SIG-M5 treated with dmso at 0.1 percent for 504 hours (cell line): ENCODE measurements around the gene ZC3H12C.
"Not testable (repeated sequence)": the region's sequence is repeated elsewhere in the genome, so short reads cannot be mapped to it uniquely, and the experiment has no call there.

Source experiments
- DNase-seq: peaks from one replicate; lab custom pipeline; 2025; ENCODE audit not compliant: unreplicated experiment; lab: John Stamatoyannopoulos, UW

Gene ZC3H12C

DNA sequence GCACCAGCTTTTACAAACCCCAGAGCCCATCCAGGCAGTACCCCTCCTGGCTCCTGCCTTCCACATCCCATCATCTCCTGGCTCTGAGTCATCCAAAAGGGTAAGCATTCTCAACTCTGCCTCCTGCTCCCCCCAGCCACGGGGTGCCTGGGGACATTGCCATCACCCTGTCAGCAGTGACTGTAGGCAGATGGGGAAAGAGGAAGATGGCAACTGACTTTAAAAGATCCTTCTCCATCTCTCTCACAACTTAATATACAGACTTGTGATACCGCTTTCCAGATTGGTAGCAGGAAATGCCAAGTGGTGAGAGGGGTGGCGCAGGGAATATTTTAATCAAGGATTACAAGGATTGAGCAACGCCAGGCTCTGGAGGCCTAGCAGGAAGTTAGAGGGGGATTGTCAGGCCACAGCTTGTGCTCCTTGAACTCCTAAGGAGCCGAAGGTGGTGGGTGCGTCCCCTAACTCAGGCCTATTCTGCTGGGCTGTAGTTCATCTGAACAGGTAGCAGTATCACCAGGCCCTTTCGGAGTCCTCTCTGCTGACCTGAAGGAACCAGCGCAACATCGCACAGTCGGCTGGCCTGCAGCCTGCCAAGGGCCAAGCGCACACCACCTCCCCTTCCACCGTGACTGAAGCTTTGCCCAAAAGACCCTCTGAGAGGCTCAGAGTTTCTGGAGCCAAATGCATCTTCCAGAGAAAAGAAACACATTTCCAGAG is 83.3 kb downstream of the ZC3H12C start:
- no peak for DNase-seq

DNA sequence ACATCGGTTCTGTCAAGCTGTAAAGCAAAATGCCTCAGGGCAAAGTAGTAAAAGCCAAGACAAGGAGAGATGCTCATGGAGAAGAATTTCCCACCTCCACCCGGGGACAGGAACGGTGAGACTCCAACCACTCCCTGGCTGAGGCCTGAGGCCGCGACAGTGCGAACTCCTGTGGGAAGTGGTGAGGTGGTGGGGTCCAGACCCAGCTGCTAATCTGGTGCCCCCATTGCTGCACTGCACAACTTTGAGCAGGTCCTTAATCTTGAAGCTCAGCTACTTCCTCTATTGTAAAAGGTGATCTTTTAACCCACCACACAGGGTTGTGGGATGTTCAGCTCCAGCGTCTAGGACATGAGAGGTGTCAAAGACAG is 83.9 kb downstream of the ZC3H12C start:
- DNase-seq = no peak

DNA sequence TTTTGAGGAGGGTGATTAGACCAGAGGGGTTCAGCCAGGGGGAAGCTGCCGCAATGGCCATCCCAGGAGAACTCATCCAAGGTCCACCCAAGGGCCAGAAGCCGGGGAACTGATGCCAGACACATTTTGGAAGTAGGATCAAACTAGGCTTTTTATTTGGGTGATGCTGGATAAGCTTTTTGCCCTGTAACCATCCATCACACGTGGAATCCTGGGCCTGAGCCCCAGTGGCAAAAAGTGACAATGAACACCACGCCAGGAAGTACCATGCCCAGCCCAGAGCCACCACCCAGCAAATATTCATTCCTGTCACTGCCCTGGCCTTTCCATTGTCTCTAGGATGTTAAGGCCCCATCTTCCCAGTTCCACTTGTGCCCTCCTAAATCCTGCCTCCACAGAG is 85.9 kb downstream of the ZC3H12C start:
- no peak for DNase-seq

DNA sequence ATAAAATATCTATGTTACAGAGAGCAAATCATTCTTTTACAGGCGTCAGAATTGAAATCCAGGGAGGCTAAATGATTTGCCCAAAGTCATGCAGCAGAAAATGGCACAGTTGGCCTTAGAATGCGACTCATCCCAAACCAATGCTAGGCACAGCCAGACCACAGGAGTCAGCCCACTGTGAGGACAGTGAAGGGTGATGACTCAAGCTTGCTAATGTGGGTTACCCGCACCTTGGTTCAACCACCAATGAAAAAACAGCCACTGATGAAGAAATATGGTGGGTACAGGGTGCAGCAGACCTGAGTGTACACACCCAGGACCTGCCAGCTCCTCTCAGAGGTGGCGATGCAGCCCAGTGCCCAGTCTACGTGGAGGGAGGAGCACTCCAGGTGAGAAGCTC is 89.7 kb downstream of the ZC3H12C start:
- no peak for DNase-seq

DNA sequence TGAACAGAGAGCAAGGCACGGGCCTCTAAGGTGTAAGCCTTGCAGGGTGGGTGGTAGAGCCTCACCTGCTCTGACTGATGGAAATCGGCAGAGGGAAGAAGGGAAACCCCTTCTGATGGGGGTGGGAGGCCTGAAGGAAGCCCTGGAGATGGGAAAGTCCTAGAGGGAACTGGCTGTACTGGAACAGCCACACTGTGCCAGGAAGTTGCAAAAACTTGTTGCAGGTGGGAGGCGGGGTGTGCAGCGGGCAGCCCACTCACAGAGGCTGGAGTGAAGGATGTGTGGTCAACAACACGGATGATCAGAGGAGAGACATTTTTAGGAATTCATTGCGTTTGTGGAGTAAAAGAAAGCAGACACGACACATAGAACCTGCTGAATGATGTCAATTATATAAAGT is 91.3 kb downstream of the ZC3H12C start:
- no peak for DNase-seq

DNA sequence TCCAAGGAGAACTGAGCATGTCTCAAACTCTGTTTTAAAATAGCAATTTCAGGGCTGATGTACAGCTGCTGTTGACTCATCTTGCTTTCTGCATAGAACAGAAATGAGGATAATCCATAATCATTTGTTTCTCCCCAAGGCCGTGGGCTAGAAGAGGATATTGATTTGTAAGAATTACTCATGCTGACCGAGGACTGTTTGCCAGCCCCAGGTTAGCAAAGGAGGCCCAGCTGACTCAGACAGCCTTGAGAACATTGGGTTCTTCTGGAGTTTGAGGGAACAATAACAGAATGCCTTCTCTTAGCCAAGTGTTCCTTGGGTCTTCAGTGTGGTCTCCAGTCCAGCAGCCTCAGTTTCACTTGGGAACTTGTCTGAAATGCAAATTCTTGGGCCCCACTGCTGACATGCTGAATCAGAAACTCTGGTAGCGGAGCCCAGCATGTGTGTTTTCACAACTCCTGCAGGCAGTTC is 92.0 kb downstream of the ZC3H12C start:
- no peak for DNase-seq

DNA sequence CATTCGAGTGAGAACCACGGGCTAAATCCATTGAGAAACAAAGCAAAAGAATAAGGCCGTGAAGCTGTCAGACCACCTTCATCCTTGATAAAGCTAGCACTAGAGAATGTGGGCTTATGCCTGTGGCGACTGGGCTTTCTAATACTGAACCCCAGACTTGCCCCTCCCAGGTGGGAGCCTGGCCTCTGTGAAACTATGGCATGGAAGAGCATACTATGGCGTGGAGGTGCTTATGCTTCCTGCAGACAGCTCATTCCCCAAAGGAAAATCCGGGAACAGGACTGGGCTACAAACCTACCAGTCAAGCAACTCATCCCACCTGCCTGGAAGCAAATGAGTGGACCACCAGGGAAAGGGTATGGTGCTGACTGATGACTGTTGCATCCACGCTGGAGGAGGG is 92.4 kb downstream of the ZC3H12C start:
- no peak for DNase-seq

DNA sequence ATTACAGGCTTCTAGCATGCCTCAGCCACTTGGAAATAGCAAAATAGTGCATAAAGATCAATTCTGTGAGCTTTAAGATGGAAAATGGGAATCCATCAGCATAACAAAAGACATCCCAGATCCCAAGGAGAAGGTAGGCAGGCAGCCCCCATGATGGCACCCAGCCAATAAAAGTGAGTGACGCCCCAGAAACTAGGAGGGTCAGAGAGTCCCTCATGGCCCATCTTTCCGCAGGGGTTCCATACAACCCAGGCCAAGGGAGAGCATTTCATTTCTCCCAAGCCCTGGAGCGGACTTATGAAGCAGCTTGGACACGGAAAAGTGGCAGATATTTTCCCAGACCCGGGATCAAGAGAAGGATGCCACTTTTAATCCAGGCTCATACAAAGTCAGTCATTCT is 93.3 kb downstream of the ZC3H12C start:
- no peak for DNase-seq

DNA sequence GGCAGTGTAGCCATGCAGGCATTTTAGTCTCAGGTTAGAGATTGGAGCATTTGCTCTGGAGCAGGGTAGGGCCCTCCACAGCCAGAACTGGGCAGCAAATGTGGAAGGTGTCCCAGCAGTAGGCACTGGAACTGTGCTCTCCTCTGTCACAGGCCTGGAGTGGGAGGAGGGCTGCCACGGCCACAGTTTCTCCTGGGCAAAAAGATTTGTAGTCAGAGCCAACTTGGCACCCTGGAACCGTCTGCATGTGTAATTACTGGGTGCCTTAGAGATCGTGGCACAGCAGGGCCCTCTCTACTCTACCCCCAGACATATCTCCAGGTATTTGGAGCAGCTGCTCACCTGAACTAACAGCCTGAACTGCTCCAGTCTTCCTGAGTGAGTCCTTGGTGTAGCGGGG is 93.7 kb downstream of the ZC3H12C start:
- no peak for DNase-seq

DNA sequence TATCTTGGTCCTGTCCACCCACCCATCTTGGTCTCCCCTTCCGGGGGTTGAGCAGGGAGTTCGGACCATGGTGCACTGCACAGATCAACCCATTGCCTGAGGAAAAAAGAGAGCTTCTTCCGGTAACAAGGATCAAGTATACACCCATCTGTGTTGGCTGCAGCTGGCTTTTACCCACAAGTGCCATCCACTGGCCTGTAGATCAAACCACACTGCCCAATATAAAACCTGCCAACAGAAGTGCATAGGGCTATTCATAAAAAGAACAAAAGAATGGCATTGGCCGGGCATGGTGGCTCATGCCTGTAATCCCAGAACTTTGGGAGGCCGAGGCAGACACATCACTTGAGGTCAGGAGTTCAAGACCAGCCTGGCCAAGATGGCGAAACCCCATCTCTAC is 94.5 kb downstream of the ZC3H12C start:
- no peak for DNase-seq

DNA sequence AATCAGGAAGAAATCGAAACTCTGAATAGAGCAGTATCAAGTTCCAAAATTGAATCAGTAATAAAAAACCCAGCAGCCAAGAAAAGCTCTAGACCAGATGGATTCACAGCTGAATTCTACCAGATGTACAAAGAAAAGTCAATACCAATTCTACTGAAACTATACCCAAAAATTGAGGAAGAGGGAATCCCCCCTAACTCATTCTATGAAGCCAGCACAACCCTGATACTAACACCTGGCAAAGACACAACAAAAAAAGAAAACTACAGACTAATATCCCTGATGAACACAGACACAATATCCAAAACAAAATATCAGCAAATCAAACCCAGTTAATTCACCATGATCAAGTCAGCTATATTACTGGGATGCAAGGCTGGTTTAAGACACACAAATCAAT is 97.7 kb downstream of the ZC3H12C start:
- no peak for DNase-seq

DNA sequence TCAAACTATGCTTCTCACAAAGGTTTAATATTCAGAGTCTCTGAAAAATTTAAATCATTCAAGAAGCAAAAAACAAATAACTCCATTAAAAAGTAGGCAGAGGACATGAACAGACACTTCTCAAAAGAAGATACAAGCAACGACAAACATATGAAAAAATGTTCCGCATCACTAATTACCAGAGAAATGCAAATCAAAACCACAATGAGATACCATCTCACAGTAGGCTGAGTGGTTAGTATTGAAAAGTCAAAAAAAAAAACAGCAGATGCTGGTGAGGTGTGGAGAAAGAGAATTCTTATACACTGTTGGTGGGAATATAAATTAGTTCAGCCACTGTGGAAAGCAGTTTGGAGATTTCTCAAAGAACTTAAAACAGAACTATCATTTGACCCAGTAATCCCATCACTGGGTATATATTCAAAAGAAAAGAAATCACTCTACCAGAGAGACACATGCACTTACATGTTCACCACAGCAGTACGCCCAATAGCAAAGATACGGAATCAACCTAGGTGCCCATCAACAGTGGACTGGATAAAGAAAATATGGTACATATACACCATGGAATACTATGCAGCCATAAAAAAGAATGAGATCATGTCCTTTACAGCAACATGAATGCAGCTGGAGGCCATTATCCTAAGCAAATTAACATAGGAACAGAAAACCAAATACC is 99.6 kb downstream of the ZC3H12C start:
- not testable (repeated sequence) for DNase-seq

DNA sequence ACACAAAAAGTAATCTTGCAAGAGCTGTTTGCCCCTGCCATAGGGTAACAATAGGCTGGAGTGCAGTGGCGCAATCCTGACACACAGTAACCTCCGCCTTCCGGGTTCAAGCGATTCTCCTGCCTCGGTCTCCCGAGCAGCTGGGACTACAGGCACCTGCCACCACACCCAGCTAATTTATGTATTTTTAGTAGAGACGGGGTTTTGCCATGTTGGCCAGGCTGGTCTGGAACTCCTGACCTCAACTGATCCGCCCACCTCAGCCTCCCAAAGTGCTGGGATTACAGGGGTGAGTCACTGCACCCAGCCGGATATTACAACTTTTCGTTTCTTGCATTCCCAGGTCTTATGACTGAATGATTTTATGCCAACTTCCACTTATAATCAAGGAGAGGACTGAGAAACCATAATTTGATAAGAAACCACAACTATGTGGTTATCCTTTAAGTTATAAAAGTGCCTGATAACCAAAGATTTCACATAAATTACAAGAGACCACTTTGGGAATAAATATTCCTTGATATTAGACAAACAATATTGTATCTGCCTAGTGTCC is 101.1 kb downstream of the ZC3H12C start:
- DNase-seq = not testable (repeated sequence)

DNA sequence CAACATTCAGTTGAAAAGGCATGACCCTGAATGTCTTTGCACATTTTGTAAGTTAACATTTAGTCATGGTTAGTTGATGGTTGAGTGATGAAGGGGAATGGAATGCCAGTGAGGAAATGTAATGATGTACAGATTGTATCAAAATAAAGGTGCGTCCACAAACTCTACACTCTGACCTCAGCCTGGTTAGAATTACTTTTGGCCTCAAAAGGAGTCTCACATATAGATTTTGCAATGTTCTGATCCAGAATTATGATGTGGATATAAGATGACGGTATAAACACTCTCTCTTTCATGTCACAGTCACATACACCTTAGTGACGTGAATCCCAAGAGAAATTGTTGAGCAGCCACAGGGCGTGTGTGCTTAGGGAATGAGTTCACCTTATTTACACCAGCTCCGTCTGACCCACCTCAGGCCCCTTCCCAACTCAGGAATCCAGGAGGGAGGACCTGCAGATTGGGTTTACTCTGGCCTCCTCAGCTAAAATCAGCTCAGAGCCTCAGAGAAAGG is 103.1 kb downstream of the ZC3H12C start:
- DNase-seq = peak; percentile 13

DNA sequence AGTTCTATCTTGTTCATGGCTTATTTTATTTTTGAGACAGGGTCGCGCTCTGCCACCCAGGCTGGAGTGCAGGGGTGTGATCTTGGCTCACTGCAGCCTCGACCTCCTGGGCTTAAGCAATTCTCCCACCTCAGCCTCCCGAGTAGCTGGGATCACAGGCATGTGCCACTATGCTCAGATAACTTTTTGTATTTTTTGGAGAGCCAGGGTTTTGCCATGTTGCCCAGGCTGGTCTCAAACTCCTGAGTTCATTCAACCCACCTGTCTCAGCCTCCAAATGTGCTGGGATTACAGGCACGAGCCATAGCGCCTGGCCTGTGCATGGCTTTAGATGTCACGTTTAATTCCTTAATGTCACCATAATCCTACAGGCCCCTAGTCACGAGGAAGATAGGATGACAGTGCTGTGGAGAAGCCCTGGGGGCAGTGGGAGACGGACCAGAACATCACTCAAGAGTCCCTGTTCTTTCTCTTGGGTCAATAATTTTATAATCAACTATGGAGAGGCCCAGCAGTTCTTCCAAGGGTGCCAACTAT is 103.8 kb downstream of the ZC3H12C start:
- DNase-seq = no peak

DNA sequence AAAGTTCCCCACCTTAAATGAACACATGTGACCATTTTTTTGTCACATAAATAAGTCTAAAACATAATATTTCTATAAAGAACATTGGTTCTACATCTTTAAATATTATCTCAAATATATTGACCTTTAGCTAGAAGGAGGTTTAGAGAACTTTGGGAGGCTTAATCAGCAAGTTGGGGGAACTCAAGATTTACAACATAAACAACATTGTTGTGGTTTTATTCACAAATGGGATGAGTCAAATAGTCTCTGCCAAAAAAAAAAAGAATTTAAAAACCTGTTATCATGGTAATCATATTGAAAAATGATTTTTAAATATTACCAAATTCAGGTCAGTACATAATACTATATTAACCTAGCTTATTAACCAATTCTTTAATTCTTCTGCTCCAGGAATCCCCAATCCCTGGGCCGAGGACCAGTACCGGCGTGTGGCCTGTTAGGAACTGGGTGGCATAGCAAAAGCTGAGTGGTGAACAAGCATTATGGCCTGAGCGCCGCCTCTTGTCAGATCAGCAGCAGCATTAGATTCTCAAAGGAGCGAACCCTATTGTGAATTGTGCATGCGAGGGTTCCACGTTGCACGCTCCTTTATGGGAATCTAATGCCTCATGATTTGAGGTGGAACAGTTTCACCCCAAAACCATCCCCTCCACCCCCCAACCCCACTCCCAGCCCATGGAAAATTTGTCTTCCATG is 105.0 kb downstream of the ZC3H12C start:
- no peak for DNase-seq

DNA sequence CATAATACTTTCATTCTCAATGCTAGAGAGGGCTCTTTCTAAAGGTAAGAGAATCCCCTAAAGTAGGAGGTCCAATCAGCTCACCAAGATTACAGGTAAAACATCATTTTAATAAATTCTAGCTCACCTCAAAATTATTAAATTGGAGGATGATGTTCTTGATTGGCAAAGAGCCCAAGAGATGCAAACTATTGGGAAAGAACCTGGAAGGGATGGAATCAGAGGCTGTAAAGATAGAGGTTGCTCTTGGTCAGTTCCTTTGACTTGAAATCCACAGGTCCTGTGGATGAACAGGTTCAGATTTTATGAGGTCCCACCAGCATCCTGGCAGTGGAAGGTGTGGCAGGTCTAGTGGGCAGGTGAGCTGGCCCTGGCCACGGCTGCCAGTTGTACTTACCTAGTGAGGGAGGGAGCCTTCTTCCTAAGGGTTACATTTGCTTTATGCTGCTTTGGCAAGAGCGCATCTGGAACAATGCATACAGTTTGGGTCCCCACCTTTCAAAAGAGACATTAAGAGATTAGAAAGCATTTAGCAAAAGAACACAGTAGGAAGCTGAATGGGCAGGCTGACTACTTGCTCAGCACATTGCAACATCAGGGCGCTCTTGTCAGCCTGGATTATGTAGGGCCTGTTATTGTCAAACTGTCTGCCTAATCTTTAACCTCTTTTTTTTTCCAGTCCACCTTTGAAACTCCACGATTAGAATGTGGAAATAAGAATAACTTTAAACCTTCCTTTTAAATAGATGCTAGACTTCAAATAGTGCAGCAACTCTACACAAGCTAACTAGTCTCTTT is 106.2 kb downstream of the ZC3H12C start:
- DNase-seq = no peak

DNA sequence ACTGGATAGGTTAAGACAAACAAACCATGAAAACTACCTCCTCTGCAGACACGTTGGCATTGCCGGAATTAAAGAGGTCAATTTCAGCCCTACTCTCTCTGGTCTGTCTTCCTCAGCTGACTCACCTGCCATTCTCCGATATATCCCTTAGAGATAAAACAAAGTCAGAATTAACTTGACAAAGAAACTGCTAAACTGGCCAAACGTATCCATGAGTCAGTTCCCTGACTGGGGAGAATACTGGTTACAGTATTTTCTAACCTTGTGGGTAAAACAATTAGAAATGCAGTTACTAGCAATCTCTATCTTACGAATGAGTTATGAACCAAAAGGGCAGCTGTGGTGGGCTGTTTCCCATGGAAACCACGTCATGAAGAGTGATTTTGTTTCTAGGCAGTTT is 107.0 kb downstream of the ZC3H12C start:
- no peak for DNase-seq

DNA sequence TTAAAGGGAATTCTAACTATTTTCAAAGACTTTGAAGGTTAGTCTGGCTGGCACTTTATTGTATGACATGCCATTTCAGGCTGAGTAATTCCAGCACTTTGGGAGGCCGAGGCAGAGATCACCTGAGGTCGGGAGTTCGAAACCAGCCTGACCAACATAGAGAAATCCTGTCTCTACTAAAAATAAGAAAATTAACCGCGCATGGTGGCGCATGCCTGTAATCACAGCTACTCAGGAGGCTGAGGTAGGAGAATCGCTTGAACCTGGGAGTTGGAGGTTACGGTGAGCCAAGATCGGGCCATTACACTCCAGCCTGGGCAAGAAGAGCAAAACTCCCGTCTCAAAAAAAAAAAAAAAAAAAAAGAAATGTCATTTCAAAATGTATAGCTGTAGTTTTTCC is 107.6 kb downstream of the ZC3H12C start:
- DNase-seq = no peak

DNA sequence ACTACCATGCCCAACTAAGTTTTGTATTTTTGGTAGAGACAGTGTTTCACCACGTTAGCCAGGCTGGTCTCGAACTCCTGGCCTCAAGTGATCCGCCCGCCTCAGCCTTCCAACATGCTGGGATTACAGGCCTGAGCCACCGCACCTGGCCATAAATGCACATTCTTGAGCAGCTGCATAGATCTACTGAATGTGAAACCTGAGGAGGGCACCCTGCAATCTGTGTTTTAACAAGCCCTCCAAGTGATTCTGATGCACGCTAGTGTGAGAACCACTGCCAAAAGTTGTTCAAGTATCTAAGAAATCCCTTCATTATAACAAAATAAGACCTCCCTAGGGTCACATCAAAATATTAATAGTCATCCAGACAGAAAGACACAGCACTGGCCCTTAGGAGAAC is 113.9 kb downstream of the ZC3H12C start:
- DNase-seq = no peak
